ENCODE results near the gene IQSEC3. TPM values are rescaled to one million over a fixed set of nuclear protein-coding genes. Genes with fewer than 3 reads are reported as not detected.

The IQSEC3 gene
- polyA plus RNA-seq, 1 donor from 2014 or later: 2.4 TPM

DNA sequence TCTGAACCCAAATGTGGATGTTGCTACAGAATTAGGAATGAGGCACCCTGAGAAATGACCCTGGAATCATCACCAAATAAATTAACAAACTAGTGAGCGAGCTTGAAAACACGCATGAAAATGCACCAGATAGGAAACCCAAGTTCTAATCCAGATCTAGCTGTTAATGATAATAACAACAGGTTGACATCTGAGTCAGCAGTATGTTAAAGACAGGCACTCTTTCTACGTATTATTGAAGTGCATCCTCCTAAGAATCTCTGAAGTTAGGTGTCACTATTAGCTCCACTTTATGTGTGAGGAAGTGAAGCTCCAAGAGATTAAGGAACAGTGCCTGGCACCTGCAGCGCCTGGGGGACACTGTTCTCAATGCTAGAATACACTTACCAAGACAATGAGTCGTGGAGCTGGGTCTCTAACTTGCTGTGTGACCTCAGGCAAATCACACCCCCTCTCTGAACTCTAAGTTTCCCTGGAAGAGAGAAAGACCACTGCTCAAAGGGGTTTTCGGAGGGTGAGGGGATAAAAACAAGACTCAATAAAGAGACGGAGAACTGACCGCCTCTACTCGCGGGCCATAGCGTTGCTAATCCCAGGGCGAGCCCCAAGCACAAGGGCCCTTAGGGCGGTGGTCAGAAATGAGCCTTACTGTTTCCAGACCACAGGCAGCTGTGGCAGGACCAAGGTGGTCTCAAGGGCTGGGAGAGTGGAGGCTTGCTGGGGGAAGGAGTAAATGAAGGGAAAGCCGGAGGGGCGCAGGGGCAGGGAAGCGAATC lies 145.3 kb downstream of the IQSEC3 start:
- Histone ChIP-seq H3K9ac (ENCODE audit: low read length) (no peak overlapping the region), H3K27me3 (ENCODE audit: insufficient read depth, low read depth, low read length) (no peaks in the 10 kb centered on the region), H3K27ac (ENCODE audit: low read length) (no peak overlapping the region), H2AFZ (ENCODE audit: low read depth, low read length) (no peak overlapping the region), H3K9me2 (ENCODE audit: insufficient read depth, low read length) (no peaks in the 10 kb centered on the region), H3K4me2 (ENCODE audit: low read length) (no peak overlapping the region), H3F3A (ENCODE audit: insufficient read depth, low read length, poor library complexity, severe bottlenecking) (no peaks in the 10 kb centered on the region), H3K4me3 (ENCODE audit: low read length) (no peak overlapping the region), H3K79me2 (replicated peaks; ENCODE audit: insufficient read depth, low read length) (no peaks in the 10 kb centered on the region), H3K36me3 (ENCODE audit: insufficient read depth, low read length) (no peaks in the 10 kb centered on the region), H3K9me3 (ENCODE audit: low read length) (no peaks in the 10 kb centered on the region), H4K20me1 (ENCODE audit: insufficient read depth) (no peaks in the 10 kb centered on the region)
- TF ChIP-seq TAF1 (IDR thresholded peaks at IDR 0.05; ENCODE audit: low read depth) (no peak), POLR2AphosphoS5 (IDR thresholded peaks at IDR 0.05) (no peak), EP300 (conservative IDR thresholded peaks at IDR 0.05; ENCODE audit: poor library complexity, severe bottlenecking) (no peak), MXI1 (conservative IDR thresholded peaks at IDR 0.05; ENCODE audit: poor library complexity, severe bottlenecking) (no peak), CTCF (IDR thresholded peaks at IDR 0.05; ENCODE audit: poor library complexity, severe bottlenecking) (no peak), REST (IDR thresholded peaks at IDR 0.05; ENCODE audit: borderline replicate concordance) (no peak), EZH2 (IDR thresholded peaks at IDR 0.05; ENCODE audit: borderline replicate concordance, insufficient read depth, low read length, poor library complexity, severe bottlenecking) (no peak), SMC3 (conservative IDR thresholded peaks at IDR 0.05; ENCODE audit: poor library complexity) (no peak), RAD21 (conservative IDR thresholded peaks at IDR 0.05) (no peak)

GRCh38 chr12:212415-212714 lies 145.8 kb downstream of the IQSEC3 start:
- H3K9me2 ChIP-seq (ENCODE audit: insufficient read depth, low read length): no peaks in the 10 kb centered on the region
- no peak overlapping the region for H3K27ac ChIP-seq (ENCODE audit: low read length)

More at GRCh38 chr12:212415-212714, 145.8 kb downstream of the IQSEC3 start:
- Histone ChIP-seq H4K20me1 (ENCODE audit: insufficient read depth) (no peaks in the 10 kb centered on the region), H3K4me2 (ENCODE audit: low read length) (no peak overlapping the region), H3F3A (ENCODE audit: insufficient read depth, low read length, poor library complexity, severe bottlenecking) (no peaks in the 10 kb centered on the region), H3K9me3 (ENCODE audit: low read length) (no peaks in the 10 kb centered on the region), H3K4me3 (ENCODE audit: low read length) (no peak overlapping the region), H3K9ac (ENCODE audit: low read length) (no peak overlapping the region), H3K79me2 (replicated peaks; ENCODE audit: insufficient read depth, low read length) (no peaks in the 10 kb centered on the region), H3K36me3 (ENCODE audit: insufficient read depth, low read length) (no peaks in the 10 kb centered on the region), H2AFZ (ENCODE audit: low read depth, low read length) (no peak overlapping the region), H3K27me3 (ENCODE audit: insufficient read depth, low read depth, low read length) (no peaks in the 10 kb centered on the region)
- TF ChIP-seq SMC3 (conservative IDR thresholded peaks at IDR 0.05; ENCODE audit: poor library complexity) (no peak), REST (IDR thresholded peaks at IDR 0.05; ENCODE audit: borderline replicate concordance) (no peak), MXI1 (conservative IDR thresholded peaks at IDR 0.05; ENCODE audit: poor library complexity, severe bottlenecking) (no peak), POLR2AphosphoS5 (IDR thresholded peaks at IDR 0.05) (no peak), TAF1 (IDR thresholded peaks at IDR 0.05; ENCODE audit: low read depth) (no peak), CTCF (IDR thresholded peaks at IDR 0.05; ENCODE audit: poor library complexity, severe bottlenecking) (no peak), RAD21 (conservative IDR thresholded peaks at IDR 0.05) (no peak), EZH2 (IDR thresholded peaks at IDR 0.05; ENCODE audit: borderline replicate concordance, insufficient read depth, low read length, poor library complexity, severe bottlenecking) (no peak), EP300 (conservative IDR thresholded peaks at IDR 0.05; ENCODE audit: poor library complexity, severe bottlenecking) (no peak)

All from neural cell (in vitro differentiated cells).